ENCODE results near the gene ACSL6.
"Not testable (repeated sequence)": the region's sequence is repeated elsewhere in the genome, so short reads cannot be mapped to it uniquely, and the experiment has no call there.

ACSL6 gene

GRCh38 chr5:131947445-131947844 lies 64.0 kb downstream of the ACSL6 start:
- no peak for DNase-seq (ENCODE audit: low read depth in 2 of 3, low spot score in 1 of 3)

GRCh38 chr5:131945551-131946168 lies 65.8 kb downstream of the ACSL6 start, which contains the start of gene MEIKIN:
Gene MEIKIN, minus strand, starts transcription at chr5:131945663. Its CDS starts 158 bp downstream, at chr5:131945505.
- no peak for DNase-seq (ENCODE audit: low read depth in 2 of 3, low spot score in 1 of 3)

- DNase-seq (ENCODE audit: low read depth in 2 of 3, low spot score in 1 of 3), result no peak
Measured at GRCh38 chr5:131944702-131945550, 66.5 kb downstream of the ACSL6 start.

GRCh38 chr5:131943916-131944315 lies 67.5 kb downstream of the ACSL6 start:
- no peak for DNase-seq (ENCODE audit: low read depth in 2 of 3, low spot score in 1 of 3)

- DNase-seq (ENCODE audit: low read depth in 2 of 3, low spot score in 1 of 3), result no peak
Measured at GRCh38 chr5:131942016-131942415, 69.4 kb downstream of the ACSL6 start.

- DNase-seq (ENCODE audit: low read depth in 2 of 3, low spot score in 1 of 3), result no peak
Measured at GRCh38 chr5:131939690-131940345, 71.6 kb downstream of the ACSL6 start.

- DNase-seq (ENCODE audit: low read depth in 2 of 3, low spot score in 1 of 3), result no peak
Measured at GRCh38 chr5:131932235-131932634, 79.2 kb downstream of the ACSL6 start.

GRCh38 chr5:131928957-131929356 lies 82.5 kb downstream of the ACSL6 start:
- DNase-seq (ENCODE audit: low read depth in 2 of 3, low spot score in 1 of 3), result no peak

GRCh38 chr5:131926168-131926567 lies 85.3 kb downstream of the ACSL6 start:
- DNase-seq (ENCODE audit: low read depth in 2 of 3, low spot score in 1 of 3), result no peak

- no peak for DNase-seq (ENCODE audit: low read depth in 2 of 3, low spot score in 1 of 3)
Measured at GRCh38 chr5:131916481-131916880, 95.0 kb downstream of the ACSL6 start.

- DNase-seq (ENCODE audit: low read depth in 2 of 3, low spot score in 1 of 3), result no peak
Measured at GRCh38 chr5:131914472-131914871, 97.0 kb downstream of the ACSL6 start.

GRCh38 chr5:131913603-131914002 lies 97.9 kb downstream of the ACSL6 start:
- DNase-seq (ENCODE audit: low read depth in 2 of 3, low spot score in 1 of 3), result no peak

GRCh38 chr5:131906668-131907067 lies 104.8 kb downstream of the ACSL6 start:
- no peak for DNase-seq (ENCODE audit: low read depth in 2 of 3, low spot score in 1 of 3)

- DNase-seq (ENCODE audit: low read depth in 2 of 3, low spot score in 1 of 3), result not testable (repeated sequence)
Measured at GRCh38 chr5:131902266-131902665, 109.2 kb downstream of the ACSL6 start.

Data from stimulated activated CD4-positive, alpha-beta T cell treated with anti-CD3 and anti-CD28 coated beads, Interleukin-12 subunit alpha, Interleukin-12 subunit beta, amount 100 ng/mL, for 48 hours (primary cell).